Astrocyte (in vitro differentiated cells and primary cell): Measurements from ENCODE around the gene DHX35. TPM values are rescaled to one million over a fixed set of nuclear protein-coding genes. Genes with fewer than 3 reads are reported as not detected.

ENCODE experiments used
- DNase-seq: peaks from one replicate; pipeline ENCODE4 v3.0.0-alpha.2; 2010; ENCODE audit warnings: low read depth
- FAIRE-seq: peaks from 2 replicates; lab custom pipeline; 2011; peaks lifted over from hg19 to GRCh38; lab: Jason Lieb, UNC
- H2AFZ ChIP-seq: 2 replicates; pipeline ENCODE4 v1.6.0; 2012; ENCODE audit warnings: low read depth, low read length, inconsistent platforms
- H3K27ac ChIP-seq: 2 replicates; pipeline ENCODE4 v1.5.1; 2011; ENCODE audit warnings: low read depth, low read length, inconsistent platforms
- H3K27me3 ChIP-seq: 2 replicates; pipeline ENCODE4 v1.6.0; 2011; ENCODE audit warnings: low read length, inconsistent platforms; ENCODE audit not compliant: insufficient read depth
- H3K36me3 ChIP-seq: 2 replicates; pipeline ENCODE4 v1.5.1; 2011; ENCODE audit warnings: low read length, inconsistent platforms; ENCODE audit not compliant: insufficient read depth
- H3K4me1 ChIP-seq: 2 replicates; pipeline ENCODE4 v1.5.1; 2011; ENCODE audit warnings: low read length, inconsistent platforms; ENCODE audit not compliant: insufficient read depth
- H3K4me2 ChIP-seq: 2 replicates; pipeline ENCODE4 v1.6.0; 2012; ENCODE audit warnings: low read length, inconsistent platforms
- H3K4me3 ChIP-seq: 2 replicates; pipeline ENCODE4 v1.5.1; 2011; ENCODE audit warnings: low read depth, mild to moderate bottlenecking, low read length, inconsistent platforms; ENCODE audit not compliant: insufficient read depth
- H3K79me2 ChIP-seq: 2 replicates; pipeline ENCODE4 v1.6.0; 2012; ENCODE audit warnings: mild to moderate bottlenecking, low read length, inconsistent platforms; ENCODE audit not compliant: insufficient read depth
- H3K9ac ChIP-seq: 2 replicates; pipeline ENCODE4 v1.6.0; 2012; ENCODE audit warnings: mild to moderate bottlenecking, low read length, inconsistent platforms
- H3K9me3 ChIP-seq: 2 replicates; pipeline ENCODE4 v1.5.1; 2012; ENCODE audit warnings: low read depth, mild to moderate bottlenecking, low read length, inconsistent platforms; ENCODE audit not compliant: insufficient read depth
- H4K20me1 ChIP-seq: 2 replicates; pipeline ENCODE4 v1.6.0; 2012; ENCODE audit warnings: low read length, inconsistent platforms; ENCODE audit not compliant: insufficient read depth
- H3K27ac Mint-ChIP-seq: one replicate; pipeline ENCODE4 v1.8.0; 2021; ENCODE audit warnings: mild to moderate bottlenecking, mixed read lengths; ENCODE audit not compliant: unreplicated experiment
- H3K27me3 Mint-ChIP-seq: one replicate; pipeline ENCODE4 v1.8.0; 2021; ENCODE audit warnings: low read depth, mixed read lengths; ENCODE audit not compliant: unreplicated experiment
- H3K36me3 Mint-ChIP-seq: one replicate; pipeline ENCODE4 v1.8.0; 2021; ENCODE audit warnings: low read depth, mixed read lengths; ENCODE audit not compliant: unreplicated experiment
- H3K4me1 Mint-ChIP-seq: one replicate; pipeline ENCODE4 v1.8.0; 2021; ENCODE audit warnings: low read depth, mixed read lengths; ENCODE audit not compliant: unreplicated experiment
- H3K4me3 Mint-ChIP-seq: one replicate; pipeline ENCODE4 v1.8.0; 2021; ENCODE audit warnings: mild to moderate bottlenecking, moderate library complexity, mixed read lengths; ENCODE audit not compliant: unreplicated experiment
- H3K9me3 Mint-ChIP-seq: one replicate; pipeline ENCODE4 v1.8.0; 2021; ENCODE audit warnings: mild to moderate bottlenecking, mixed read lengths; ENCODE audit not compliant: unreplicated experiment
- EZH2 ChIP-seq: IDR thresholded peaks from 2 replicates; pipeline ENCODE4 v1.6.1; 2012; ENCODE audit warnings: mild to moderate bottlenecking, low read length, inconsistent platforms; ENCODE audit not compliant: insufficient read depth
- total RNA-seq: library from RNA; stranded (reverse); gene quantifications from 2 replicates; pipeline ENCODE4 v1.2.1, GENCODE V29; 2021
- TF ChIP-seq, protein P1 (sequence below): IDR thresholded peaks from 2 replicates; pipeline ENCODE4 v1.5.1; 2011; ENCODE audit warnings: low read depth, mild to moderate bottlenecking, inconsistent platforms, low read length, moderate library complexity; ENCODE audit not compliant: insufficient read depth

DHX35 gene
- total RNA-seq, 1 donor from 2014 or later: 7.8 TPM

DNA sequence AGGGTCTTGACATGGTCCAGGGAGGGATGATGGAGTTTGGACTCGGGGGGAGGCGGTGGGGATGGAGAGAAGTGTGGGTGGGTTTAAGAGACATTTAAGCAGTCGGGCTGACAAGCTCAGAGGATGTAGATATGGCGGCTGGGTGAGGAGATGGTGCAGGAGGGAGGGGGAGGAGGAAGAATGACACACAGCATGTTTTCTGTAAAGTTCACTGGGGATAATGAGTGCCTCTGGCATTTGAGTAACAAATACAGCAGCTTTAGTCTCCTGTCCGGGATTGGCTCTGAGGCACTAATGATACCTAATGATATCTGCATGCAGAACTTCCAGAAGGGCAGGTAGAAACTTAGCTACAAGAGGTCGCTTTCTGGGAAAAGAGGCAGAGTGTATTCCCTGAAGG lies 107.8 kb downstream of the DHX35 start:
- no peak for FAIRE-seq
- Histone ChIP-seq H3K9me3 (no peaks in the 10 kb centered on the region), H2AFZ (no peak overlapping the region), H3K4me2 (no peak overlapping the region), H3K36me3 (no peaks in the 10 kb centered on the region), H3K4me1 (peaks cover 2% of the 10 kb centered on the region), H3K9ac (no peak overlapping the region), H4K20me1 (no peaks in the 10 kb centered on the region), H3K27me3 (peaks cover 3% of the 10 kb centered on the region), H3K4me3 (no peak overlapping the region), H3K79me2 (no peaks in the 10 kb centered on the region), H3K27ac (no peak overlapping the region)
- no peak overlapping the region for H3K27ac Mint-ChIP-seq
- H3K4me1 Mint-ChIP-seq: no peaks in the 10 kb centered on the region
- H3K36me3 Mint-ChIP-seq: no peaks in the 10 kb centered on the region
- no peak overlapping the region for H3K4me3 Mint-ChIP-seq
- TF ChIP-seq, protein P1, sequence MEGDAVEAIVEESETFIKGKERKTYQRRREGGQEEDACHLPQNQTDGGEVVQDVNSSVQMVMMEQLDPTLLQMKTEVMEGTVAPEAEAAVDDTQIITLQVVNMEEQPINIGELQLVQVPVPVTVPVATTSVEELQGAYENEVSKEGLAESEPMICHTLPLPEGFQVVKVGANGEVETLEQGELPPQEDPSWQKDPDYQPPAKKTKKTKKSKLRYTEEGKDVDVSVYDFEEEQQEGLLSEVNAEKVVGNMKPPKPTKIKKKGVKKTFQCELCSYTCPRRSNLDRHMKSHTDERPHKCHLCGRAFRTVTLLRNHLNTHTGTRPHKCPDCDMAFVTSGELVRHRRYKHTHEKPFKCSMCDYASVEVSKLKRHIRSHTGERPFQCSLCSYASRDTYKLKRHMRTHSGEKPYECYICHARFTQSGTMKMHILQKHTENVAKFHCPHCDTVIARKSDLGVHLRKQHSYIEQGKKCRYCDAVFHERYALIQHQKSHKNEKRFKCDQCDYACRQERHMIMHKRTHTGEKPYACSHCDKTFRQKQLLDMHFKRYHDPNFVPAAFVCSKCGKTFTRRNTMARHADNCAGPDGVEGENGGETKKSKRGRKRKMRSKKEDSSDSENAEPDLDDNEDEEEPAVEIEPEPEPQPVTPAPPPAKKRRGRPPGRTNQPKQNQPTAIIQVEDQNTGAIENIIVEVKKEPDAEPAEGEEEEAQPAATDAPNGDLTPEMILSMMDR: no peak
- no peak for TF ChIP-seq EZH2
- peaks cover 11% of the 10 kb centered on the region for H3K9me3 Mint-ChIP-seq
- peaks cover 17% of the 10 kb centered on the region for H3K27me3 Mint-ChIP-seq
- no peak for DNase-seq

DNA sequence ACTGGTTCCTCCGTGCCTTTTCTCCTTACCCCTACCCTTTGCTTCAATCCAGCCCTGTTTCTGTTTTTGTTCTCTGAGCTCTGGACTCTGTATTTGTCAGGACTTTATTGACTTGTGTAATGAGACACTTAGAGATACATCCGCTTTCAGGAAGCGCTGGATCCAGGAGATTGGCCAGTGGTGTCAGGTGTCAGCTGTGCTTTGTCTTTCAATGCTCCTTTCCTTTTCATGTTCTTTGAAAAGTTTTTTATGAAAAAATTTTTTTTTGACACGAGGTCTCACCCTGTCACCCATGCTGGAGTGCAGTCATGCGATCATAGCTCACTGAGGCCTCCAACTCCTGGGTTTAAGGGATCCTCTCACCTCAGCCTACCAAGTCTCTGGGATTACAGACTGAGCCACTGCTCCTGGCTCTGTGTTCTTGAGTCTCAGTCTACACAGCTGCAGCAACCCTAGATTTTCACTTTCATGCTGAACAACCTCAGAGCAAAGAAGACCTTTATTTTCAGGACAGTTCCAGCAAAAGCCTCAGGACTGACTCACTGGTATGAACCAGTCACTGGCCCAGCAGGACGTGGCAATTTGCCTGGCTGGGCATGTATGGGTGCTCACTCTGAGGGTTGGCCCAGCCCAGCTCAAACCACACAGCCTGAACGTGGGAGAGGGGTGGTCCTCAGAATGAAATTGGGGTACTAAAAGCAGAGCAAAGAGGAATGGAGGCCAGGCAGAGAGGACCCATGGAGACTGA lies 108.5 kb downstream of the DHX35 start:
- FAIRE-seq: peak; percentile 43
- H3K27ac ChIP-seq: no peak overlapping the region

More for the DNA sequence above, 108.5 kb downstream of the DHX35 start:
- Histone ChIP-seq H3K9ac (no peak overlapping the region), H3K9me3 (no peaks in the 10 kb centered on the region), H3K4me2 (no peak overlapping the region), H4K20me1 (no peaks in the 10 kb centered on the region), H3K79me2 (no peaks in the 10 kb centered on the region), H2AFZ (no peak overlapping the region), H3K4me1 (peaks cover 2% of the 10 kb centered on the region), H3K27me3 (peaks cover 3% of the 10 kb centered on the region), H3K4me3 (no peak overlapping the region), H3K36me3 (no peaks in the 10 kb centered on the region)
- Mint-ChIP-seq H3K4me3 (no peak overlapping the region), H3K27ac (no peak overlapping the region), H3K27me3 (peaks cover 17% of the 10 kb centered on the region), H3K36me3 (no peaks in the 10 kb centered on the region), H3K9me3 (peaks cover 11% of the 10 kb centered on the region), H3K4me1 (no peaks in the 10 kb centered on the region)
- TF ChIP-seq, protein P1: no peak
- no peak for TF ChIP-seq EZH2
- peak; percentile 54 for DNase-seq
